ENCODE measurements around the gene FAM131C.
"Not testable (repeated sequence)": the region's sequence is repeated elsewhere in the genome, so short reads cannot be mapped to it uniquely, and the experiment has no call there.

FAM131C gene

DNA sequence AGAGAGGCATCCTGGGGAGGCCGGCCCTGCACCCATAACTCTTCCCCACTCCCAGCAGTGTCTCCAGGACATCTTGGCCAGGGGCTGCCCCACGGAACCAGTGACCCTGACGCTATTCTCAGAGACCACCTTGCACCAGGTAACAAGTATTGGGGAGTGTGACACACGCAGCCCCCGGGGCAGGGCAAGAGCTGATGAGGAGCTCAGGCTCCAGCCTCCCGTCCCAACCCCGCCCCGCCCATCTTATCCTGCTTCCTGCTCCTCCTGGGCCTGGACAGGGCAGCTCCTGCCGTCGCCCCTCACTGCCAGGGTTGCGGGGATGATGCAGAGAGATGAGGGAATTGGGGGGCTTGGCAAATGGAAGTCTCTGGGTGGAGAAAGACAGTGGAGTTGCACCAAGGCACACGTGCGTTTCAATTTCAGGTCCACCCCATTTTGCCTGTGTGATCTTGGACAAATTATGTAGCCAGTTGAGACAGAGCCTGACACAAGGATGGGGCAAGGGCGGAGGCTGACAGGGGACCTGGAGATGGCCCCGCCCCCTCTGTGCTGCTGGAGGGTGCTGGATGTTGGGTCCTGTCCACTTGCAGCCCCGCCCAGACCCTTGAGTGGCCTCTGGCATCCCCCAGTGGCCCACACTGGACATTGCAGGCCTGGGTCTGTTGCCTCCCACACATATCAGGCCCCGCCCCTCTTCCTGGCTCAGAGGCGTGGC, 40.9 kb downstream of the FAM131C start:
- peak; percentile 80 to 83 for DNase-seq

DNA sequence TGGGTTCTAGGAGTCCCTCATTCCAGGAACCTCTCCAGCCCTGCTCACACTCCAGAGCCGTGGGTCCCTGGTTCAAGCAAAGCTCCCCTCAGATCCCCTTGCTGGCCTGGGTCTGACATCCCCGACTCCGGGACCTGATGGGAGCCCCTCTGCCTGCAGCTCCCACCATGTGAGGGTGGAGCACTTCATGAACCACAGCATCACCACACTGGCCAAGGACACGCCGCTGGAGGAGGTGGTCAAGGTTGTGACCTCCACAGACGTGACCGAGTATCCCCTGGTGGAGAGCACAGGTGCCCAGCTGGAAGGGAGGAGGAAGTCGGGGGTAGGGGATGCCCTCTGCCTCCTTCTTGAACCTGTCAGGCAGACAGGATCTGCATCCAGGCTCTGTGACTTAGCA, 41.9 kb downstream of the FAM131C start:
- no peak for DNase-seq

DNA sequence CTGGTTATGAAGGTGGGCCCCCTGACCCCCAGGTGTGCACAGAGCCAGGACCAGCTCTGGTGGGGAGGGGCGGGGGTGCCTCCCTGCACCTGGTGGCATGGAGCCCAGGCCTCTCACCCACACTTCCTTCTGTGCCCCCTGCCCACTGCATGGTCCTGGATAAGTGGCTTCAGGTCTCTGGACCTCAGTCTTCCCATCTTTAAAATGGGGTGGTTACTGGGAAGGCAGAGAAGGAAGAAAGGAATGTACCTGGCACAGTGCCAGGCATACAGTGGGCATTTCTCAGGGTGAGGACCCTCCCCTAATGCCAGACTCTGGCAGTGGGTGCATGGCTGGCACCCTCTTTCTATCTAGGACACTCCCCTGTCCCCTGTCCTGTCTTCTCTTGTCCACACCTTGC, 44.2 kb downstream of the FAM131C start:
- DNase-seq, result no peak

DNA sequence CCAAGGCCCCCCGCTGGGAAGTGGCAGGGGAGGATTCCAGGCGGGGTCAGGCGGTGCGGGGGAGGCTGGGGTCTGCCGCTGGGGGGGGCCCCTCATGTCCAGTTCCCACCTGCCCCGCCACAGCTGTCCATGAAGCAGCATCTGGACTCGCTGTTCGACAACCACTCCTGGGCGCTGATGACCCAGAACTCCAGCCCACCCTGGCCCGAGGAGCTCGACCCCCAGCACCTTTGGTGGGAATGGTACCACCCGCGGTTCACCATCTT, 44.5 kb downstream of the FAM131C start:
- not testable (repeated sequence) for DNase-seq

DNA sequence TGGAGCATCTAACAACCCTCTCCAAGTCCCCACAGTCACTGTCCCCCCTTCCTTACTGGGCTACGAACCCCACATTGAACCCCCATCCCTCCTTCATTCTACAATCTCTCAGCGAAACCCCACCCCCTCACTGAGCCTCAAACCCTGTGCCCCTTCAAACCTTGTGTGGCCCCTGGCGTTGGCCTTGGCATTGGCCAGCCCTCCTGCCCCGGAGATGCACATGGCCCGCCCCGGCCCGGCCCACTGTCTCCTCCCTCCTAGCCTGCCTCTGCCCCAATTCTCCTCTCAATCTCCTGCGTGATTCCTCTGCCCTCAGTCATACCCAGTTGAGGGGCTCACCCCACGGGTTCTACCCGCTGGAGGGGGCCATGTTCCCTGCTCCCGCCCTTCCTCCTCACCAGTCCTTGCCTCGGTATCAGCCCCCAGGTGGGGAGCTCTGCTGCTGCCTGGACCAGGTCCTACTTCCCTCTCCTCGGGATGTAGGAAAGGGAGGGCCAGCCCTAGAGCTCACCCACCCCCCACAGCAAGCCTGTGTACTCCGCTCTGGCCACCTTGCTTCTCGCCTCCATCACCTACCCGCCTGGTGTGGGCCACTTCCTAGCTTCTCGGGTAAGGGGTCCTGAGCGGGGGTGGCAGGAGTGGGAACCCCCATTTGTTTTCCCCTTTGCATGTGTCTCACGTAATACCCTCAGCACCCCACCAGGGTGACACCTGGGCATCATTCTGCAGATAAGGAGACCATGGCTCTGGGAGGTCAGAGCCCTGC, 45.0 kb downstream of the FAM131C start:
- no peak for DNase-seq

DNA sequence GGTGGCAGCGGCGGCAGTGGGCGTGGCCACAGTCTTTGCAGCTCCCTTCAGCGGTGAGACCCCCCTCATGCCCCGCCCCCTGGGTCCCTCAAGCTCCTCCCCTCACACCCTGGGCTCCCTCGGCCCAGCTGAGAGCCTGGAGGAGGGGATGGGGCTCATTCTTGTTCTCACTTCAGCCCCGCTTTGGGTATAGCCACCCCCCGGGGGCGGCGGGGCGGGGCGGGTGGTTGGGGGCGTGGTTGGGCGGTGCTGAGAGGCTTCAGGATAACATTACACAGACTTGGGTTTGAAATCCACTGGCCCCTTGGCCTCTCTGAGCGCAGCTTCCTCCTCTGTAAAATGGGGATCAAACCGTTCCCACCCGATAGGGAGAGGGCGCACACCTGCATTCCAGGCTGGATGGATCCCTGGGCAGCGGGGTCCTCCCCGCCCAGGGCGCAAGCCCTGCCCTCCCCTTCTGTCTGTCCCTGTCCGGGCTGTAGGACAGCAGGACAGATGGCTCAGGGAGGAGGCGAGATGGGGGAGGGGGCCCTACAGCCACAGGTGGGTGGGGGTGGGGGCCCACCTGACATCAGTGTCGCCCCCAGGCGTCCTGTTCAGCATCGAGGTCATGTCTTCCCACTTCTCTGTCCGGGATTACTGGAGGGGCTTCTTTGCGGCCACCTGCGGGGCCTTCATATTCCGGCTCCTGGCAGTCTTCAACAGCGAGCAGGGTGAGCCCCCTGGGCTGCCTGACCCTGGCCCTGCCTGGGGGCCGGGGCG, 46.5 kb downstream of the FAM131C start:
- DNase-seq, result peak; percentile 59 to 62

DNA sequence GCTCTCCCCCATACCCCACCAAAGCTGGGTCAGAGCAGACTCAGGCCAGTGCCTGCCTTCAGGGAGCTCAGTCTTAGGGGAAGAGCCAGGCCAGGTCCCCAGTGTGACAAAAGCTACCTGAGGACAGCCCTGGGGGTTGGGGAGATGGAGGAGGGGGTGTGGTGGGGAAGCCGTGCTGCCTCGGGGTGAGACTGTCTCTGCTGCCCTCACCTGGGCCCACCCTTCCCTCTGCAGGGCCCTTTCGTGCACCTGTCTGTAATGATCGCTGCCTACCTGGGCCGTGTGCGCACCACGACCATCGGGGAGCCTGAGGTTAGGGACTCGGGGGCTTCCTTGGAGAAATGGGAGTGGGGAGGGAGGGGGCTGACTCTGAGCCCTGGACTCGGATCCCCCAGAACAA, 47.1 kb downstream of the FAM131C start:
- not testable (repeated sequence) for DNase-seq

DNA sequence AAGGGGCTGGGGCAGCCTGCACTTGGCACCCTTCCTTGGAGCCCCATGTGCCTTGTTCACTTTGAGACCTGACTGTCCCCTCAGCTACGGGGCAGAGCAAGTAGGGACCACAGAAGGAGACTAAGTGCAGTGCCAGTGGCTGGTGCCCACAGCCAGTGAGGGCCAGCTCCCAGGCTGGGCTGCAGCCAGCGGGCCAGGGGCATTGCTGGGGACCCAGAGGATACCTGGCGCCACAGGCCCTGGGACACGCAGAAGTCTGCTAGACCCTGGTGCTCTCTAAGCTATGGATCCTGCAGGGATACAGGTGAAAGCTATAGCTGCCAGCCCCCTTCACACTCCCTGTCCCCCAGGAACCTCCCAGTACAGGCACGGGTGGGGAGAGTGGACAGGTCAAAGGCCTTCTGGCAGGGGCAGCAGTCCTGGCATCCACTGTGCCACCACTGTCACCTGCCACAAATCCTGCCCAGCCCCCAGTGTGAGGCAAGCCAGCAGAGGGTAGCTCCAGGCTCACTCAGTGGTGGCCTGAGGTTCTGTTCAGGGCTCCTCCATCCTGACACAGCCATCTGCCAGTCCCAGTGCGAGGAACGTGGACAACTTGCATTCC, 50.3 kb downstream of the FAM131C start:
- no peak for DNase-seq

DNA sequence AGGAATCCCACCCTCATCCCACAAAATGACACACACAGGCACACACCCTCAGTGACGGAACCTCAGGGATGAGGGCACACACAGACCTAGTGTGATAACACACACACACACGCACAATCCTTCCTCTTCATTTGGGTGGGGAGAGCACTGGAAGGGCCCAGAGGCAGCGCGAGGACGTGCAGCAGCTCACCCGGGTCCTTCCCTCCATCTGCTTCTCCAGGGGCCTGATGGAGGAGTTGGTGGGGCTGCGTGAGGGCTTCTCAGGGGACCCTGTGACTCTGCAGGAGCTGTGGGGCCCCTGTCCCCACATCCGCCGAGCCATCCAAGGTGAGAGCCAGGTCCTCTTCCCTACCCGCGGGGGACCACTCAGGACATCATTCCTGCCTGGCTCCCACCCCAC, 51.1 kb downstream of the FAM131C start:
- DNase-seq, result no peak

DNA sequence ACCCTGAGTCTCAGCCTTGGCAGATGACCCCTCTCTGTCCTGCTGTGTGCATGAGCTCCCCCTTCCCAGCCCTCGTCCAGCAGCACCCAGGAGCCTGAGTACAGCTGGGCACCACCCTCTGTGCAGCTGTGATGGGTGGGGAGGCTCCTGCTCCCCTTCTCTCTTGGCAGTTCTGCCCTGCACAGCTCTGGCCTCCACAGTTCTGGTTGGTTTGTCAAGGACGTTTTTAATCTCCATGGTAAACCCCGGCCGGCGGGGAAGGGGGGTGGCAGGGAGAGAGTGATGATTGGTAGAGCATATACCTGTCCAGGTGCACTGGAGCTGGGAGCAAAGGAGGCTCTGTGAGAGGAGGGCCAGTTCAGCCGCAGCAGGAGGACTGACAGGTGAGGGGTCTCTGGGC, 51.8 kb downstream of the FAM131C start, which contains the start of gene CLCNKA:
Gene CLCNKA (plus strand): TSS at position 356 of the 400 bp plus-strand sequence. CDS start 584 bp downstream, outside the sequence.
- no peak for DNase-seq

DNA sequence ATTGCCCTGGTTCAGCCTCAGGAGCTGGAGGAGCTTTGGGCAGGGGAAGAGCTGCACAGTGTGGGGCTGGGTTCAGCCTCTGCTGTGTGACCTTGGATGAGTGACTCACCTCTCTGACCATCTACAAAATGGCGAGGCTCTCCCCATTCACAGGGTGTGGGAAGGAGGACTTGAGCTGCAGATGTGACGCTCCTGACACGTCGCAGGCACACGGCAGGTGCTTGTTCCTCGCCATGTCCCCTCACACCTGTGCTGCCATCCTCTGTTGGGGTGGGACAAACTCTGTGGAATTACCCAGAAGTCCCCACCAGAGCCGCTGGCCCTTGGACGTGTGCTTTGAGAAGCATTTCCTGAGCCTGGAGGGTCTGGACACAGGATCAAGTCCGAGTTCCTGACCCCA, 52.6 kb downstream of the FAM131C start:
- not testable (repeated sequence) for DNase-seq

DNA sequence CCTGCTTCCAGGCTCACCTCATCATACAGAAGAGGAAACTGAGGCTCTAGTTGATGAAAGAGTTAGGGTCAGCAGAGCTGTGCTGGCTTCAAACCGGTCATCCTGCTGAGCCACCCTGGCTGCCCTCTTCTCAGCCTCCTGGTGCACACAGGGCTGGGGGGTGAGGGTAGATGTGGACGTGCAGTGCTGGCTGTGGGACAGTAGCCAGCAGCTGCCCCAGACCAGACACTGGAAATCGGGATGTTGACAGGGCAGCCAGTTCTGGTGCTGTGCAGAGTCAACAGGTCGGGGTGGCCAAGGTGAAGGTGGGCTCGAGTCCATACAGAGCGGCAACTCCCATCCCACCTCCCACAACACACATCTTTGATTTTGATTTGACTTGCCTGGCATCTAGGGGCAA, 53.1 kb downstream of the FAM131C start:
- no peak for DNase-seq

DNA sequence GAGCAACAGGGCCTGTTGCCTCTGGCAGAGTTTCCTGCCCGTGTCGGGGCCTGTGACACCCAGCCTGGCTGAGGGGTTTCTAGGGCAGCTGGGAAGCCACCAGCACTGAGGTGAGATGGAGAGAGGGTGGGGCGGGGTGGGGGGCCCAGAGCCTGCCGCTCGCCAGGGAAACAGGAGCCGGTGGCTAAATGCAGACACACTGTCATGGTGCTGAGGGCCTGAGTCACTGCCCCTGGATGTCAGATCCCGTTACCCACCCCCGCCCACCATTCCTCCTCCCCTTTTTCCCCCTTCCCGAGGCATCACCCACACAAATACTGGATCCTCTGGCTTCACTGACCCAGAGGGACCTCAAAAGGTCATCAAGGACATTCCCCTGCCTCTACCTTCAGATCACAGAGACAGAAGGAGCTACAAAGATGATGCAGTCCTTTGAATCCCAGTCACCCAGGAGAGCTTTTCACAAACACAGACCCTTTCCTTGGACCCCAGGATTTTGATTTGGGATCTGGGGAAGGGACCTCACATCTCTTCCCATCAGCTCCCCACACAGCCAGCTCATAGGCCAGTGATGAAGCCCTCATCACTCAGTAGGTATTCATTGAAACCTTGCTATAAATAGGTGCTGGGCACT, 53.7 kb downstream of the FAM131C start:
- no peak for DNase-seq

DNA sequence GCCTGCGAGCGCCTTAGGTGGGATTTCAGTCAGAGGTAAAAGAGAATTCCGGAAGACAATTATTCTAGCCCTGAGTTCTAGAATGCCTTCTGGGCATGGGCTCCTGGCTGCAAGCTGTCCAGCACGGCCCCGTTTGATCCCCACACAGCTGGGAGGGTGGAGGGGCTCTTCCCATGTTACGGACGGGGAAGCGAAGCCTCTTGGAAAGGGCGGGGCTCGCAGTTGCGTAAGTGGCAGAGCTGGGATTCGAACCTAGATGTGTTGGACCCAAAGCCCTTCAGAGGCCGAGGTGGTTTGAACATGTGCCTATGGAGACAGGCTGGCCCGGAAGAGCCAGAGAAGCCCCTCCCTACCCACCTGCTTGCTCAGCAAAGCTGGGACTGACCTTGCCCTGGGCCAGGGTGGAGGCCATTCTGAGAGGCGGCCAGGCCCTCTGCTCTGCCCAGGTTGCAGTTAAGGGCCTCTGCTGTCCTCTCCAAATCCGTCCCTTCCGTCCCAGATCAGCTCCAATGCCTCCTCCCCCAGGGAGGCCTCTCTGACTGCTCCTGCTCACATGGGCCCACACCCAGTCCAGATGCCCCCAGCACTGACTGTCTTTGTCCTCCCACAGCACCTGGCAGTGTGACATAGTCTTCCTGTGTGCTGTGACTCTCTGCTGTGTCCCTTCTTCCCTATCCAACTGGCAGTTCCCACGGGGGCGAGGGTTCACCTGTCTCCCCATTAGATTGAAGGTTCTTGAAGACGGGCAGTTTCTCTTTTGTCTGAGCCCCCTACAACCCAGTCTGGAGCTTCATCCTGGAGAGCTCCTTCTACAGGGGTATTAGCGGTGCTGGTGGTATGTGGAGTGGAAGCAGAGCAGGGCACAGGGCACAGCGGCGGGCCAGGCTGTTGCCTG, 54.5 kb downstream of the FAM131C start:
- no peak for DNase-seq

DNA sequence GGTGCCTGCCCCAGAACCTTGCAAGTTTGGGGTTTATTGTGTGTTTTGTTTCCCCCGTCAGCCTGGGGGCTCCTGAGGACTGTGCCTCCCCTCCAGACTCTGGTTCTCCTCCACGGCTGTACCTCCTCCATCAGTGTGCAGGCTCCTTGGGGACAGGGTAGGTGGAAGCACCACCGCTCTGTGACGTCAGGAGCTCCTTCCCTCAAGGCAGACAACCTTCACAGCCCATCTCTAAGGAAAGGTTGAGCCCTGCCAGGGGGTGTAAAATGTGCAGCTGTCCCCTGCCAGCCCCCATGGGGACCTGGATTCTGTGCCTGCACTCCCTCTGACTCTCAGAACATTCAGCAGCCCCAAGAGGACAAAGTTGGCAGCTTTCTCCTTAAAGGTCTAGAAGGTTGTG, 55.1 kb downstream of the FAM131C start:
- DNase-seq, result no peak

DNA sequence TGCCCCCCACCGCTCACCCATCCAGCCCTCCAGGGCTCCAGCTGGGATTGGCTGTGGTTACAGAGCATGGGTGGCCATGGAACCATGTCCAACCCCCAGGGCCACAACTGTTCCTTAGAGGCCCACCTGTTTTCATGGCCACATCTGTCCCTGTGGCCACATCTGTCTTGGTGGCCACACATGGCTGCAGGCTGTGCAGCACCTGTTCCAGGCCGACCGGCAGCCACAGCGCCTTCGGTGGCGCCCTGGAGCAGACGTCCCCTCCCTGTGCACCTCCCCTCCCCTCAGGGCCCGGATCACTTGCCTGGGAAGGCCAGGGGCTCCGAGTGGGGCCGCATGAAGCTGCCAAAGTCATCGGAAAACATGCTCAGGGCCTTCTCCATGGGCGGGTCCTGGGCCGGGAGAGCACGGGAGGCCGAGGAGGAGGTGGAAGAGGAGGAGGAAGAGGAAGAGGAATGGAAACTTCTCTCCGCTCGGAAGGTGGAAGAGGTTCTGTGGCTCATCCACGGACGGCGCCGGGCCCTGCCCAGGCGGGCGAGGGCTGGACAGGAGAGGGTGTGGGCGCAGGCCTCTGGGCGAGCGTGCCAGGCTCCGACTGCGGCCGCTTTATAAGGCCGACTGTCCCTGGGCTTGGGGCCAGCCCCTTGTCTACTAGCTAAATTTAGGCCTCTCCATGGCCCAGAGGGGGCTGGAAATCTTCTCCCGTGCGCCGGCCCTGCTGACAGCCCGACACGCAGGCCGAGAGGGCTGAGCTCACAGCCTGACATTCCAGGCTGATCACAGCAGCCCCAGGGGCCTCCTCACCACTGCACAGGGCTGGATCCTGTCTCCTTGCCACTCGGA, 55.8 kb downstream of the FAM131C start, which contains the start of gene HSPB7:
Gene HSPB7 (minus strand): TSS at position 583 of the 843 bp plus-strand sequence. CDS start 80 bp downstream, at position 503.
- DNase-seq, result no peak

DNA sequence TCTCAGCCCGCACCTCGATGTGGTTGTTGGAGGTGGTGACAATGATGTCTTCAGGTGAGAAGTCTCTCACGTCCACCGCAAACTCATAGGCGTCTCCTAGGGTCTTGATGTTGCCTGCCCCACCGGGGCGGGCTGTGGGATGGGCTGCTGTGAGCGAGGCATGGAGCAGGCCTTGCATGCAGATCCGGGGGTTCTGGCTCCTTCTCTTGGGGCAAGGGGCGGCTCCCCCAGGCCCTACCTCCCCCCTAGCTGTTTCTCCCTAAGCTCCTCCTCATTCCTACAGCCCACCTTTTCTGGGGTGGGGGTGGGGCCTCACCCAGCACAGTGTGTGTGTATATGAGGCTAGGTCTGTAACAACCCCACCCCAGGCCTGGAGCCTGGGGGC, 56.4 kb downstream of the FAM131C start:
- no peak for DNase-seq

DNA sequence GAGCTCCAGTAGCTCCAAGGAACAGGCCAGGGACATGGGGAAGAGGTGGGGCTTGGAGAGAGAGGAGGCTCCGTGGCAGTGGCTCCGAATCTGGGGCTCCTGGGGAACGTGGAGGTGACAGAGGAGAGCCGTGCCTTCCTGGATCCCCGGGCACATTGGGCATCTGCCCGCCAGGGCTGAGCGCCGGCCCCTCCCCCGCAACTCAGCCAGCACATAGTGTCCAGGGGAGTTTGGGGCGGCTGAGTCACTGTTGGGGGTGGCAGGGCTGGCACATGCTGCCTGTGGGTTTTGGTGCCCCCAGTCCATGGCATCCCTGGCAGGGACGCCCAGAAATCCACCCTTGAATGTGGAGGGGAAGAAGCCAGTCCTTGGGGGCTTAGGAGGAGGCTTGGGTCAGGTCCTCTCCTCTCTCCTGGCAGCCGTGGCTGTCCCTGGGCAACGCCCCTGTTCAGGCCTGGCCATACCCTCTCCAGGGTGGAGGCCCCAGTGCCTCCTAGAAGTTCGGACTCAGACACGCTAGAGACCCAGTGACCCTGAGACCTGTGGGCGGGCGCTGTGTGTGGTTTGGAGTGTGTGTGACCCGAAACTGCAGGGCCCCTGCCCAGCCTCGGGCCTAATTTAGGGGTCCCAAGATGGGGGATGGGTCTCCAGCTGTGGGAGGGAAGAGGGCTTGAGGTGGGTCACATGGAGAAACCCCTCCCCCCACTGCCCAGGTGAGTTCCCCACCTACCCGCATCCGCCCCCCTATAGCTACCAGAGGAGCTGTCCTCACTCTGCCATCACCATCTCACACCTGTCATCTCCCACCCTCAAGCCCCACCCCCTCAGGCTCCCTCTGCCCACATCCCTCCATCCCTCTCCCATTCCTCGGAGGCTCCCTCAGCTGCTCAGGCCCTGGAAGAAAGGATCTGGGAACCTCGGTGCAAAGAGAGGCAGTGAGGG, 57.2 kb downstream of the FAM131C start:
- no peak for DNase-seq

DNA sequence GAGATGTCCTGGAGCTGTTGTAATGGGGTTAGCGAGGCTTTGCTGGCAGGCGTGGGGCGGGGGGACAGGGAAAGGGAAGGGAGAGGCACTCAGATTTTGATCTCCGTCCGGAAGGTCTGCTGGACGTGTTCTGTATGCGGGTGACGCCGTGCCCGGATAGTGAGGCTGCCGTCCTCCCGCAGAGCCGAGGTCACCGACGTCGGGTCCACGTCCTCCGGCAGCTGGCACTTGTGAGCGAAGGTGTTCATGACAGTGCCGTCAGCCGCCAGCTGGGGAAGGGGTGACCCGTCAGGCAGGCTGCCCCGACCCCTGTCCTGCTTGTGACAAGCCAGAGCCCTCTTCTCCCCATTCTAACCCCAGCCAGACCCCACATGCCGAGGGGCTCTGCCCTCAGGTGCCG, 58.0 kb downstream of the FAM131C start:
- no peak for DNase-seq
